Measurements from ENCODE around the gene SYCP2L.
"Not testable (repeated sequence)": the region's sequence is repeated elsewhere in the genome, so short reads cannot be mapped to it uniquely, and the experiment has no call there.

The SYCP2L gene

DNA sequence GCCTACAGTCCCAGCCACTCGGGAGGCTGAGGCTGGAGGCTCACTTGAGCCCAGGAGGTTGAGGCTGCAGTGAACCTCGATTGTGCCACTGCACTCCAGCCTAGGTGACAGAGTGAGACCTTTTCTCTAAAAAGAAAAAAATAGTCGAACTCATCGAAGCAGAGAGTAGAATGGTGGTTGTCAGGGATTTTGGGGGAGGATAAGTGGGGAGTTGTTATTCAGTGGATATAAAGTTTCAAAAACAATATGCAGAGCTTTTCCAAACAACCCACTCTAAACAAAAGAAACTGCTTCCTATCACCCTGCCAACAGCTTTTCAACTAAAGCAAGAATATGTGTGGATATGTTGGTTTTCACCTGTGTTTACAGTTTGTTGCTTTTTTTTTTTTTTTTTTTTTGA is 37.0 kb upstream of the SYCP2L start:
- TF ChIP-seq CTCF (IDR thresholded peaks at IDR 0.05), result no peak
- Histone ChIP-seq H3K27ac (no peak overlapping the region), H3K4me3 (no peak overlapping the region)
- DNase-seq (ENCODE audit: low spot score), result no peak

- Histone ChIP-seq H3K27ac (no peak overlapping the region), H3K4me3 (no peak overlapping the region)
- TF ChIP-seq CTCF (IDR thresholded peaks at IDR 0.05), result no peak
- DNase-seq (ENCODE audit: low spot score), result no peak
These were observed 36.1 kb upstream of the SYCP2L start for GRCh38 chr6:10850728-10851127.

DNA sequence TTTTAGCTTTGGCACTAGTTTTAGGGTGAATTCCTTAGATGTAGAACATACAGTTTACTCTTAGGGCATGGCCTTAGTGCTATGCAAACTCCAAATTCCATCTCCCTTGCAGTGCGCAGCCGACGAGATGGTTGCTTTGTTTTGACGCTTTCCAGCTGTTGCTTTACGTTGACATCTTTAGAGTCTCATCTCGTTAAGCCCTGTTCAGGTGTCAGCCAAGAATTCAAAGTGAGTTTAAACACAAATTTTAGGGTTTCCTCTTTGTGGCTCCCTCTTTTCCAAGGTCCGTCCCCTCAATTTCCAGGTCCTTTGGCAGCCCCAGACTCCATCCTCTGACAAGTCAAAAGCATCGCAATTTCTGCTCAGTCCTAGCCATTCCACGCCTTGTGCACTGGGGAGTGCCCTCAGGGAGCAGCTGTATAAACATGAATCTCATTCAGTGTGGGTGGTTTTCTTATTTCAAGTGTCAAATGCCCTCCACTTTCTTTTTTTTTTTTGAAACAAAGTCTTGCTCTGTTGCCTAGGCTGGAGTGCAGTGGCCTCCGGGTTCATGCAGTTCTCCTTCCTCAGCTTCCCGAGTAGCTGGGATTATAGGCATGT is 34.4 kb upstream of the SYCP2L start:
- Histone ChIP-seq H3K4me3 (no peak overlapping the region), H3K27ac (no peak overlapping the region)
- DNase-seq (ENCODE audit: low spot score), result no peak
- TF ChIP-seq CTCF (IDR thresholded peaks at IDR 0.05), result no peak

DNA sequence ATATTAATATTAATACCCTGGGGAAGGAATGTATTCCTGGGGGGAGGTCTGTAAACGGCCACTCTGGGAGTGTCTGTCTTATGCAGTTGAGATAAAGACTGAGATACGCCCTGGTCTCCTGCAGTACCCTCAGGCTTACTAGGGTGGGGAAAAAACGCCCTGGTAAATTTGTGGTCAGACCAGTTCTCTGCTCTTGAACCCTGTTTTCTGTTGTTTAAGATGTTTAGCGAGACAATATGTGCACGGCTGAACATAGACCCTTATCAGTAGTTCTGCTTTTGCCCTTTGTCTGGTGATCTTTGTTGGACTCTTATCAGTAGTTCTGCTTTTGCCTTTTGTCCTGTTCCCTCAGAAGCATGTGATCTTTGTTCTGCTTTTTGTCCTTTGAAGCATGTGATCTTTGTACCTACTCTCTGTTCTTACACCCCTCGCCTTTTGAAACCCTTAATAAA is 33.0 kb upstream of the SYCP2L start:
- H3K27ac ChIP-seq; DNase-seq (ENCODE audit: low spot score): not testable (repeated sequence)

DNA sequence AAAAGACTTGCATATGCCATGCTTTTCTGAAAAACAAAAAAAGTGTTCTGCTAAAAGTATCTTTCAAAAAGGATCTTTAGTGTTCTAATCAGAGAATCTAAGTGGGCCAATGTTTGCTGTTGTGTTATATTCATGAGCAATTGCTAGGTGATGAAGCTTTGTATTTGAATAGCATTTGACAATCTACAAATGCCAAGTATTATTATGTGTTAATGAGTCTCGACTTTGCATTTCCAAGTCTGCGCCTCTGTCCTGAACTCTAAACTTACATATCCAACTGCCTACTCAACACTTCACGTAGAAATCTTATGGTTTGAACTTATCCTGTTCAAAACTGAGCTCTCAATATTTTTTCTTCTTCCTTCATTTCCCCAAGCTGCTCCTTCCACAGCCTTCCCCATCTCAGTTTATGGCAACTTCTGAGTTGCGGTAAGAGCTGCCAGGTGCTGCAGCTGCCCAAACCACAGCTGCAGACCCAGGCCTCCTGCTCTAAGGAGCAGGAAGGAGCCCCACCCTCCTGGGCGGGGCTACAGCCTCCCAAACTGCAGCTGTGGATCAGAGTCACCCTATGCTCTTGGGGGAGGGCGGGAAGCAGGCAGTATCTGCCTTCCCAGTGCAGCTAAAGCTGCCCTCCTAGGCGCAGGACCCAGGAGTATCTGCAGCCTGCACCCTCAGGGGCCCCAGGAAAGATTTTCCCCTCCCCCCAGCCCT is 31.8 kb upstream of the SYCP2L start:
- no peak overlapping the region for H3K4me3 ChIP-seq
- no peak overlapping the region for H3K27ac ChIP-seq
- no peak for DNase-seq (ENCODE audit: low spot score)
- no peak for TF ChIP-seq CTCF (IDR thresholded peaks at IDR 0.05)

More for the DNA sequence above, 33.0 kb upstream of the SYCP2L start:
- not testable (repeated sequence) for H3K4me3 ChIP-seq

GRCh38 chr6:10857259-10857658 is 29.6 kb upstream of the SYCP2L start:
- no peak for DNase-seq (ENCODE audit: low spot score)
- H3K27ac ChIP-seq, result no peak overlapping the region
- no peak for TF ChIP-seq CTCF (IDR thresholded peaks at IDR 0.05)
- no peak overlapping the region for H3K4me3 ChIP-seq

DNA sequence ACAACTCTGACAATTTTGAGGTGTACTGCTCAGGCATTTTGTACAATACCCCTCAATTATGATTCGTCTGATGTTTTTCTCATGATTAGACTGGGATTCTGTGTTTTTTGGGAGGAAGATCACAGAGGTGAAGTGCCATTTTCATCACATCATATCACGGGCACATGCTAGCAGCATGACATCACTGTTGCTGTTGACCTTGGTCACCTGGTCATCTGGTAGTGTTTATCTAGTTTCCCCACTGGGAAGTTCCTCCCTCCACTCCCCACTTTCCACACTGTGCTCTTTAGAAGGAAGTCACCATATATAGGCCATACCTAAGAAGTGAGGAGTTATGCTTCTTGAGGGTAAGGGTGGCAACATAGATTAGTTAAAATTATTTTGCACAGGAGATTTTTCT is 25.8 kb upstream of the SYCP2L start:
- no peak overlapping the region for H3K27ac ChIP-seq
- no peak for DNase-seq (ENCODE audit: low spot score)
- H3K4me3 ChIP-seq, result no peak overlapping the region
- TF ChIP-seq CTCF (IDR thresholded peaks at IDR 0.05), result no peak

Data from coronary artery (tissue), 2 donors.